Esophagus squamous epithelium (tissue), 5 donors: ENCODE data around the gene CD58. TPM values are rescaled to one million over a fixed set of nuclear protein-coding genes. Genes with fewer than 3 reads are reported as not detected.

Experiments
- DNase-seq: peaks from one replicate; lab custom pipeline; 2025; lab: John Stamatoyannopoulos, UW
- H3K27ac ChIP-seq, 4 donors: fragments of 200-600 bp; sonication (generic); one replicate each; pipeline ENCODE4 v1.5.1; 2016 to 2019; ENCODE audit warnings: mild to moderate bottlenecking in 1 of 4
- H3K27me3 ChIP-seq, 4 donors: fragments of 200-600 bp; sonication (generic); 1 replicate in 3 of 4; 2 replicates in 1 of 4; pipeline versions ENCODE4 v1.5.1 to v1.6.0; 2017 to 2021; ENCODE audit warnings: antibody characterized with exemption in 1 of 4
- H3K36me3 ChIP-seq, 3 donors: fragments of 200-600 bp; sonication (generic); one replicate each; pipeline ENCODE4 v1.5.1; 2016 to 2019
- H3K4me1 ChIP-seq, 3 donors: fragments of 200-600 bp; sonication (generic); one replicate each; pipeline ENCODE4 v1.5.1; 2017 to 2019
- H3K4me3 ChIP-seq, 4 donors: fragments of 200-600 bp; sonication (generic); 1 replicate in 3 of 4; 2 replicates in 1 of 4; pipeline ENCODE4 v1.5.1; 2016 to 2019; ENCODE audit warnings: mild to moderate bottlenecking in 2 of 4, moderate library complexity in 1 of 4
- H3K9me3 ChIP-seq, 3 donors: fragments of 200-600 bp; sonication (generic); one replicate each; pipeline ENCODE4 v1.5.1; 2016 to 2019
- CTCF ChIP-seq, 6 experiments: fragments of 450-650 bp in 4 of 6; fragments of 200-600 bp in 2 of 6; sonication (generic) in 2 of 6; IDR thresholded peaks; one replicate each; pipeline ENCODE4 v1.5.1; 2016 to 2019; ENCODE audit warnings: antibody characterized with exemption in 6 of 6, mild to moderate bottlenecking in 4 of 6, moderate library complexity in 4 of 6
- POLR2A ChIP-seq, 4 donors: fragments of 450-650 bp; IDR thresholded peaks; one replicate each; pipeline ENCODE4 v1.6.1; 2017; ENCODE audit warnings: antibody characterized with exemption in 4 of 4, mild to moderate bottlenecking in 4 of 4, moderate library complexity in 3 of 4
- WGBS, 2 donors: methylation state at CpG; one replicate each; pipeline ENCODE4 v1.1.5; 2018; 5-methylcytosine and 5-hydroxymethylcytosine counted together
- intact Hi-C: fragments of 100-400 bp; cut with DNase I; formaldehyde crosslinking; loops from one replicate; pipeline ENCODE4 v1.15.0; 2022
- total RNA-seq, 4 donors: library from RNA; depleted of rRNA; stranded (reverse); fragments of >200 nt; gene quantifications; one replicate each; pipeline ENCODE4 v1.1.0, GENCODE V29; 2016
- donor health status: DM: yes; HTN: yes; CAD: no.

The CD58 gene
- total RNA-seq, 4 donors from 2014 or later, result 19.4 to 54.4 (median 32.5) TPM

- no peaks in the 10 kb centered on the region for H3K27me3 ChIP-seq
- no peaks in the 10 kb centered on the region for H3K9me3 ChIP-seq
- TF ChIP-seq POLR2A (IDR thresholded peaks at IDR 0.05) (no peak), CTCF (IDR thresholded peaks at IDR 0.05) (no peak)
- intact Hi-C loops, result loop anchor here (10.0 kb wide), 1 partner anchor 119 kb away; no protein-coding TSS in a partner anchor
- no peak overlapping the region for H3K27ac ChIP-seq
- no peak for DNase-seq
- WGBS, 2 donors, result 66 to 82% methylated on average over 4 to 9 of the region's 11 CpGs
- H3K4me1 ChIP-seq, result peaks cover 0 to 29% (median 6%) of the 10 kb centered on the region in 3 donors
- H3K36me3 ChIP-seq, result no peaks in the 10 kb centered on the region
- no peak overlapping the region for H3K4me3 ChIP-seq
Measured at GRCh38 chr1:116483481-116484309, 87.1 kb downstream of the CD58 start.

- Histone ChIP-seq H3K36me3 (no peaks in the 10 kb centered on the region), H3K27ac (no peak overlapping the region), H3K4me3 (no peak overlapping the region), H3K9me3 (no peaks in the 10 kb centered on the region), H3K4me1 (peaks cover 0 to 21% (median 6%) of the 10 kb centered on the region in 3 donors), H3K27me3 (no peaks in the 10 kb centered on the region)
- no peak for DNase-seq
- TF ChIP-seq CTCF (IDR thresholded peaks at IDR 0.05) (no peak), POLR2A (IDR thresholded peaks at IDR 0.05) (no peak)
- WGBS, 2 donors, result 90 to 92% methylated on average over 2 of the region's 2 CpGs
- intact Hi-C loops, result loop anchor here (10.0 kb wide), 1 partner anchor 118 kb away; no protein-coding TSS in a partner anchor
Measured at GRCh38 chr1:116482490-116482889, 88.3 kb downstream of the CD58 start.

DNA sequence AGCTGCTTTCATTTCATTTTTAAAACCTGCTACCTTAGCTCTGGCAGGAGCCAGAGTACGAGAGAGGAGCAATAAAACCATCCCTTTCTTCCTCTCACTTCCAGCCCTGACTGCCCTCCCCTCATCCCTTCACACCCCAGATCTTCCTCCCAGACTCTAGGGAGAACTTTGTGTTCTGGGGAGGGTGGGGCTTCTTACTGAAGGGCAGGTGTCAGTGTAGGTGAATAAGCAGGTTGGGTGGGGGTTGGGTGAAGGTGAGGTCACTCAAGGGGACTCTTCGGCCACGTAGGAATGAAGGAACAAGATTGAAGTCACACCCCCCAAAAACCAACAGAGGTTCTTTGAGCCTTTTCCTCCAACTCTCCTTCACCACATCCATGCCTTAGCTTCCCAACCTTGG, 88.9 kb downstream of the CD58 start:
- H3K27me3 ChIP-seq, result no peaks in the 10 kb centered on the region
- H3K9me3 ChIP-seq, result no peaks in the 10 kb centered on the region
- no peak overlapping the region for H3K27ac ChIP-seq
- intact Hi-C loops, result loop anchor here (10.0 kb wide), 1 partner anchor 117 kb away; no protein-coding TSS in a partner anchor
- 89% methylated on average over 3 of the region's 3 CpGs; no CpG with 5 or more reads in 1 of the 2 donors for WGBS, 2 donors
- H3K4me3 ChIP-seq, result no peak overlapping the region
- H3K36me3 ChIP-seq, result no peaks in the 10 kb centered on the region
- TF ChIP-seq CTCF (IDR thresholded peaks at IDR 0.05) (no peak), POLR2A (IDR thresholded peaks at IDR 0.05) (no peak)
- peaks cover 0 to 21% (median 6%) of the 10 kb centered on the region in 3 donors for H3K4me1 ChIP-seq
- no peak for DNase-seq

DNA sequence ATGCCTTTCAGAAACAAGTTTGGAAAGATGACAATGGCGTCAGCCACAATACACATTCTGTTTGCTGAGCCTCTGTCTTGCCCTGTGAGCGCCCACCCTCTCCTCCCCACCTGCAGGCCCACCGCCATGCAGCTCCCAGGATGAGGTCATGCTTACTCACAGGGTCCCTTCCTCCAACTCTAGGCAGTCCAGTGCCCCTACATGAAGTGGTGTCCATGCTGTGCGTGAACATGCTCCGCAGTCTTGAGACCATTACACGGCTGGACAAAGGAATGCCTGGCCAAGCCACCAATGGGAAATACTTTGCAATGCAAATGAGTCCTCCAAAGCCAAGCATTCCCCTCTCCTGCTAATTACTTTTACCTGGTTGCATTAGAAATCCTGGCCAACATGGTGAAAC, 92.2 kb downstream of the CD58 start:
- Histone ChIP-seq H3K27ac (no peak overlapping the region), H3K4me3 (no peak overlapping the region), H3K9me3 (no peaks in the 10 kb centered on the region), H3K36me3 (no peaks in the 10 kb centered on the region), H3K4me1 (no peaks in the 10 kb centered on the region), H3K27me3 (no peaks in the 10 kb centered on the region)
- intact Hi-C loops, result loop anchor here (10.0 kb wide), 1 partner anchor 54 kb away; no protein-coding TSS in a partner anchor
- no peak for DNase-seq
- 83 to 85% methylated on average over 2 to 4 of the region's 6 CpGs for WGBS, 2 donors
- TF ChIP-seq POLR2A (IDR thresholded peaks at IDR 0.05) (no peak), CTCF (IDR thresholded peaks at IDR 0.05) (no peak)

- H3K36me3 ChIP-seq, result no peaks in the 10 kb centered on the region
- no peak for TF ChIP-seq POLR2A (IDR thresholded peaks at IDR 0.05)
- TF ChIP-seq CTCF (IDR thresholded peaks at IDR 0.05), result no peak
- no peak for DNase-seq
- no peak overlapping the region for H3K4me3 ChIP-seq
- 72 to 75% methylated on average over 3 of the region's 3 CpGs for WGBS, 2 donors
- H3K27me3 ChIP-seq, result no peaks in the 10 kb centered on the region
- no peaks in the 10 kb centered on the region for H3K9me3 ChIP-seq
- no peak overlapping the region for H3K27ac ChIP-seq
- intact Hi-C loops, result loop anchor here (10.0 kb wide), 1 partner anchor 53 kb away; no protein-coding TSS in a partner anchor
- no peaks in the 10 kb centered on the region for H3K4me1 ChIP-seq
Measured at GRCh38 chr1:116477429-116477828, 93.4 kb downstream of the CD58 start.
